Dedifferentiated amniotic fluid mesenchymal stem cell (primary cell): ENCODE results near the gene VAC14.
"Not testable (repeated sequence)": the region's sequence is repeated elsewhere in the genome, so short reads cannot be mapped to it uniquely, and the experiment has no call there.

Experiments
- DNase-seq: peaks from one replicate; pipeline ENCODE4 v3.0.0-alpha.2; 2016; ENCODE audit errors: extremely low spot score

VAC14 gene

GRCh38 chr16:70646260-70647241 lies 154.4 kb downstream of the VAC14 start, which contains the start of gene IL34:
Gene IL34 (plus strand): TSS chr16:70646559. CDS start chr16:70646948, 389 bp downstream.
- no peak for DNase-seq

GRCh38 chr16:70644763-70645597 lies 156.0 kb downstream of the VAC14 start:
- no peak for DNase-seq

GRCh38 chr16:70643264-70643663 lies 157.7 kb downstream of the VAC14 start:
- DNase-seq: not testable (repeated sequence)

- DNase-seq: no peak
Observed at GRCh38 chr16:70642633-70643032, 158.3 kb downstream of the VAC14 start.

- no peak for DNase-seq
Observed at GRCh38 chr16:70638814-70639792, 161.9 kb downstream of the VAC14 start.
